Renal pelvis (tissue), 4 donors: Measurements from ENCODE around the gene MFSD1. TPM values are rescaled to one million over a fixed set of nuclear protein-coding genes. Genes with fewer than 3 reads are reported as not detected.

Source experiments
- DNase-seq: peaks from one replicate; pipeline ENCODE4 v3.0.0-alpha.2; 2013
- polyA plus RNA-seq, 3 donors: library from polyadenylated mRNA; unstranded; fragments of 120-200 nt; gene quantifications; one replicate each; pipeline ENCODE4 v1.2.1, GENCODE V29; 2013; ENCODE audit not compliant: insufficient read length in 3 of 3

MFSD1 gene
- polyA plus RNA-seq, 3 donors, result 46.9 to 48.1 (median 47.6) TPM

- DNase-seq, result no peak
Measured at GRCh38 chr3:158802409-158803268, 785 bp downstream of the MFSD1 start.

- no peak for DNase-seq
Measured at GRCh38 chr3:158804441-158804840, 2.6 kb downstream of the MFSD1 start.

- no peak for DNase-seq
Measured at GRCh38 chr3:158808697-158809096, 6.8 kb downstream of the MFSD1 start.

- no peak for DNase-seq
Measured at GRCh38 chr3:158809642-158810041, 7.8 kb downstream of the MFSD1 start.

GRCh38 chr3:158810823-158811724 lies 9.2 kb downstream of the MFSD1 start:
- no peak for DNase-seq

GRCh38 chr3:158819282-158819681 lies 17.4 kb downstream of the MFSD1 start:
- no peak for DNase-seq

- no peak for DNase-seq
Measured at GRCh38 chr3:158820521-158820920, 18.7 kb downstream of the MFSD1 start.

GRCh38 chr3:158821847-158822246 lies 20.0 kb downstream of the MFSD1 start:
- no peak for DNase-seq

GRCh38 chr3:158823426-158823825 lies 21.6 kb downstream of the MFSD1 start:
- no peak for DNase-seq

- DNase-seq, result no peak
Measured at GRCh38 chr3:158827773-158828172, 25.9 kb downstream of the MFSD1 start.

GRCh38 chr3:158830391-158830790 lies 28.5 kb downstream of the MFSD1 start:
- no peak for DNase-seq

- no peak for DNase-seq
Measured at GRCh38 chr3:158831861-158832260, 30.0 kb downstream of the MFSD1 start.

GRCh38 chr3:158835631-158836030 lies 33.8 kb downstream of the MFSD1 start:
- DNase-seq, result no peak

GRCh38 chr3:158836312-158836711 lies 34.5 kb downstream of the MFSD1 start:
- DNase-seq, result no peak

GRCh38 chr3:158837240-158837639 lies 35.4 kb downstream of the MFSD1 start:
- no peak for DNase-seq

GRCh38 chr3:158839966-158840365 lies 38.1 kb downstream of the MFSD1 start:
- no peak for DNase-seq

- no peak for DNase-seq
Measured at GRCh38 chr3:158841387-158841786, 39.5 kb downstream of the MFSD1 start.

GRCh38 chr3:158842976-158843375 lies 41.1 kb downstream of the MFSD1 start:
- no peak for DNase-seq

- DNase-seq, result peak; percentile 16
Measured at GRCh38 chr3:158845765-158846350, 44.0 kb downstream of the MFSD1 start.

GRCh38 chr3:158846803-158847451 lies 45.1 kb downstream of the MFSD1 start:
- DNase-seq, result no peak

- no peak for DNase-seq
Measured at GRCh38 chr3:158847452-158847821, 45.6 kb downstream of the MFSD1 start.

GRCh38 chr3:158847885-158848284 lies 46.0 kb downstream of the MFSD1 start:
- no peak for DNase-seq
